Muscle of arm (tissue), 12 donors: ENCODE data around the gene CXCL6. TPM values are rescaled to one million over a fixed set of nuclear protein-coding genes. Genes with fewer than 3 reads are reported as not detected.

Experiments
- DNase-seq: peaks from one replicate; pipeline ENCODE4 v3.0.0-alpha.2; 2013
- polyA plus RNA-seq, 12 donors: library from polyadenylated mRNA; unstranded; fragments of 120-200 nt; gene quantifications; one replicate each; pipeline ENCODE4 v1.2.1, GENCODE V29; 2013; ENCODE audit not compliant: insufficient read length in 12 of 12

CXCL6 gene
- polyA plus RNA-seq, 12 donors: 0.11 to 0.44 (median 0.22) TPM; not detected in 7

DNA sequence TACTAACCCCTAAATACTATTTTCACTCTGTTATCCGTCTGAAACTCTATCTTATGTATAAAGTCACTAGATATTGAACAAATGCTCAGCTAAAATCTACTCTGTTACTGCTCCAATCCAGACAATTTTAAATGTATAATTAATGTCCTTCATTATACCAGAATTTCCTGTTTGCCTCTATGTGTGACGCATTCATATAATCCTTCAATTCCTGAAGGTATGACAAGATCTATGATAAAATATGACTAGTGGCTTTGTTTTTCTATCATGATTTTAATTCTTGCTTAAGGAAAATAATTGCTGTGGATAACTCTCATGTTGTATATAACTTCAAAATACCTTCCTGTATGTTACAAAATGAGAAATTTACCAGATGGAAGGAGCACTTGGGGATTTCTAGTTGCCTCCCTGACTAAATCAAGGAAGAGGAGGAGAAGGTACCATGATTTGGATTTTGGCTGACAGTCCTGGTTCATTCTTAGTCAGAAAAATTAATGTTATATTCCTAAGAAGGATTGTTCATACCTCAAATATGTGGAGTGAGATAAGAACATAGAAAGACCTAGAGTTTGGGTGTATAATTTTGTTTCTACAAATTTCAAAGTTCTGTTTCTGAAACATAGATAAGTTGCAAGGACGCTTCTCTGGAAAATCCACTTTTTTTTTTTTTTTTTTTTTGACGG is 4.9 kb downstream of the CXCL6 start:
- no peak for DNase-seq

DNA sequence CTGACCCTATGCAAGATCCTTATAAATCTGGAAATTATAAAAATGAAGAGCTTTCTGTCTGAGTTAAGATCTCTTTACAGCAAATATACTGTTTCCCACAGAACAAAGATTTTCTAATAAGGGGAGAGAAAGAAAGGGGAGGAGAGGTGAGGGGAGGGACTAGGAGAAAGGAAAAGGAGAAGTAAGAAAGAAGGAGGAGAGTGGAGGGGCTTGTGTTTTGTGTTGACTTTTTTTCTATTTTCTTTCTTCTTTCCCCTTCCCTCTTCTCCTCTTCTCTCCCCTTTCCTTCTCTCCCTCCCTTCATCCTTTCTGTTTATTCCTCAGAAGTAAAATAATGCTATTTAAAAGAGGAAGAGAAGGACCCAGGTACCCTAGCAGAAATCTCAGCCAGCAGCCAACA is 6.2 kb downstream of the CXCL6 start:
- no peak for DNase-seq

DNA sequence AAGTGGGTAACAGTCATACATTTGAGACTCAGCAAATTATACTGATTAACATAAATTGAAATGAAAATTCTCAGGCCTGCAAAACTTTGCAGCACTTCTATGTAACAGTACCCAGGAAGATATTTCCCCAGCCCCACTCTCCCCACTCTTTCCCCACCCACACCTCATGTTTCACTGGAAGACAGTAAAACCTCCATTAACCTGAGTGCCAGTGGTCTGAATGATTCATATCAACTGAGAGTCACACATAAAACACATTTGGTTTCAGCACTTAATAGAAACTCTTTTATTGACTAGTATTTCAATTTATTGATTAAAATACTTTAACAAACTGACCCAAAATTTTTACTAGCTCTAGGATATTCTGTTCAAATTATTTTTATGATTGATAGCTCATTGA is 6.9 kb downstream of the CXCL6 start:
- DNase-seq: no peak

DNA sequence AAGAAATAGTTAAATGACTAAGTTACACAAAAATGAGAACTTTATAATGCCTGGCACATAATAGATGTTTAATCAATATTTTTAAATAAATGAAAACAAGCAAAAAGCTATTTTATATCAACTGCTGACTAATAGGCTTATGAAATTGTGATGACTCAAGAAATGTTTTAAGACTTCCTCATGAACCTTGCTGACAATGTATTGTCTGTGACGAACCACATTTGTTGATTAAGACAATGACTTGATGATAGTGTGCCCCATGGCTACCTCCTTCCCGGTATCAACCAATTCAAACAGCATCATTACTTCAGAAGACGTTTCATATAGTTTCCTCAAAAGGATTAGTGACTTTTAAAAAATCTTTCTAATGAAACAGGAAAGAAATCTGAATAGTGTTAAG is 7.9 kb downstream of the CXCL6 start:
- DNase-seq: no peak

DNA sequence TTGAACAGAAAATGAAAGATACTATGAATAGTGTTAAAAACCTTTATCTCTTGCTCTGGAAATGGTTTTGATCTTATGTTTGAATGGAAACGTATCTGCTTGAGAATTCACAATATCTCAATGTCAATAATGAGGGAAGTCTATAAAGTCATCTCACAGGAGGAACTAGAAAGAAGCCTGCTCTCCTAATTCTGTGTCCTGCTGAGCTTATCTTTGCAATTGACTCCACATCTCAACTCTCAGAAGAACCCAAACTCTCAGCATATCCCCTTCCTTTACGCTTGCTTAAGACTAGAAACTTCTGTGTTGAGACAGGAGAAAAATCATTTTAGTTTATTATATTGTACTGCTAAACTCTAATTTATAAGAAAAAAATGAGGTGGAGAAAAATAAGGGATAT is 8.3 kb downstream of the CXCL6 start:
- DNase-seq: no peak

DNA sequence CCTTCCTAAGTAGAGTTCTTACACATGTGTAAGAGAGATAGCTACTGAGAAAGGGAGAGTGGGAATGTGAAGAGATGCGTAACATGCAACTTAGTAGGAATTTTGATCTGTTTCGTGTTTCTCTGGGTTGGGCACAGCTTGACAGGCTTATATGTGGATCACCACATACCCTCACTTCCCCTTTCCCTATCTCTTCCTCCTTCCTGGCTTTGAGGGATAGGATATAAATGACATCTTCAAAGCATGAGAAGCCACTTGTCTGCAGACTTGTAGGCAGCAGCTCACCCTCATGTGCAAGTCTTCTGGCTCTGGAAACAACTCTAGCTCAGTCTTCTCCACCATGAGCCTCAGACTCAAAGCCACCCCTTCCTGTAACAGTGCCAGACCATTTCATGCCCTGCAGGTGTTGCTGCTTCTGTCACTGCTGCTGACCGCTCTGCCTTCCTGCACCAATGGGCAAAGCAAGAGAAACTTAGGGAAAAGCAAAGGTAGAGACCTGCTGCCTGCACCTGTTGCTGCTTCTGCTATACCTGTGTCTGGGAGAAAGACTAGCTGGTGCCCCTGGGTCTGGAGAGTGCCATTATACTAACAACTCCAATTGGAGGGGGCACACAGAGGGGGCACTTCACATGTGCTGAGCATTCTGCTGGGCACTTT is 11.2 kb downstream of the CXCL6 start:
- DNase-seq: no peak

DNA sequence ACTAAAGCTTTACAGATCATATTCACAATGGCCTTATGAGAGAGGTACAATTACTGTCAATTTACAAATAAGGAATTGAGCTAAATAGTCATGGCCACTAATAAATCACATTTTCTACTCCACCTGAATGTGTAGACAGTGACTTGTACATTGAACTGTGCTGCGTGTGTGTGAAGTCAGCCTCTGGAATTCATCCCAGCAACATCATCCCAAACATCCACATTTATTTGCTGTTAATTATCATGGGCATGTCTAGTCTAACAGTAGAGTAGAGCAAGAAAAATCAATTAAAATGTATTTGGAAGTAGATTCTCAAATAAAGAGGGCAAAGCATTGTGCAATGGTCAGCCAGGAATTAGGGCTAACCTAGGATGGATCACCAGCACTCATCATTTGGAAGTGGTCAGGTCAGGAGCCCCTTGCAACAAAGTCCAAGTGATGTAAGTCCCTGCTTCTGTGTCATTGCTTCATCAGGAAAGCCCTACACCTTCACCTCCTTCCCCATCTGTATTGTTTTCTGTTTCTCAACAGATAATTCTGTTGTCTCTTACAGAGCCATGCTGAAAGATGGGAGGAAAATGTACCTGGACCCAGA is 11.8 kb downstream of the CXCL6 start:
- DNase-seq: no peak

DNA sequence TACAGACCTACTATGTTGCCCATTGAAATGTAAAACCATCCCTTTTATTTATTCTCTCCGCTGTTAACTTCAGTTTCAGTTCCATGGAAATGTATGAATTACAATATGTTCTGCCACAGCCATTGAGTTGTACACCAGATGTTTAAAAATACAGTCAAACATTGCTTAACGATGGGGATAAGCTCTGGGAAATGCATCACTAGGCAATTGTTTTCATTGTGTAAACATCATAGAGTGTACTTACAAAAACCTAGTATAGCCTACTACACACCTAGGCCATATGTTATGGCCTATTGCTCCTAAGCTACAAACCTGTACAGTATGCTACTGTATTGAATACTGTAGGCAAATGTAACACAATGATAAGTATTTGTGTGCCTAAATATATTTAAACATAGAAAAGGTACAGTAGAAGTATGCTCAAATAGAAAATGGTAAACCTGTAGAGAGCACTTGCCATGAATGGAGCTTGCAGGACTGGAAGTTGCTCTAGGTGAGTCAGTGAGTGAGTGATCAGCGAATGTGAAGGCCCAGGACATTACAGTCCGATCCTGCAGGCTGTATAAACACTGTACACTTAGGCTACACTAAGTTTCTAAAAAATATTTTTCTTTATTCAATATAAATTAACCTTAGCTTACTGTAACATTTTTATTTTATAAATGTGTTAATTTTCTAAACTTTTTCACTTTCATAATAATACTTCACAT is 13.9 kb downstream of the CXCL6 start:
- DNase-seq: no peak

DNA sequence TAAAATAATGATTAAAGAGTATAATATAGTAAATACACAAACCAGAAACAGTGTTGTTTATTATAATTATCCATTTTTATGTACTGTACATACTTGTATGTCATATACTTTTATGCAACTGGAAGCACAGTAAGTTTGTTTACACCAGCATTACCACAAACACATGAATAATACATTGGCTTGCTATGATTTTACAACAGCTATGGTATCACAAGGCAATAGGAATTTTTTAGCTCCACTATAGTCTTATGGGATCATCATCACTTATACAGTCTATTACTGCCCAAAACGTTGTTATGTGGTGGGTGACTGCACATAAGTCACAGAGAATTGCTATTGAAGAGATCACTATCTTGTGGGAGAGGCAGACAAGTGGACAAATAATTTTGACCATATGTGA is 14.8 kb downstream of the CXCL6 start:
- no peak for DNase-seq

GRCh38 chr4:73852771-73853170 is 16.3 kb downstream of the CXCL6 start:
- no peak for DNase-seq

GRCh38 chr4:73853246-73853704 is 16.8 kb downstream of the CXCL6 start, which contains the start of gene PF4V1:
TSS of gene PF4V1 (plus strand) at chr4:73853296. CDS start at chr4:73853363, 67 bp downstream.
- DNase-seq: no peak

GRCh38 chr4:73853718-73854473 is 17.4 kb downstream of the CXCL6 start:
- no peak for DNase-seq

GRCh38 chr4:73855406-73855805 is 18.9 kb downstream of the CXCL6 start:
- no peak for DNase-seq

DNA sequence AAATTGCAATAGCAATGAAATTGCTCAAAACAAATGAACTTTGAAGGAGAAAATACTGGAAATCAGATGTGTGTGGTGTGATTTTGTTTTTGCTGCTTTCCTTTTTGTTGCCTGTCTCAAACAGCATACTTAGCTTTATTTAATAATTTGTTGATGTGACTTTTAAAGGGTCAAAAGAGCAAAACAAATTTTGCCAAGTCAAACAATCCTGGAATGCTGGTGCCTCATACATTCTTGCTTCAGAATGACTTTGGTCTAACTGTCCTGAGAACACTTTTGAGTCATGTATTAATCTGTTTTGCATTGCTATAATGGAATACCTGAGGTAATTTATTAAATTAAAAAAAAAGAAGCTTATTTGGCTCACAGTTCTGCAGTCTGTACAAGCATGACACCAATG is 20.0 kb downstream of the CXCL6 start:
- DNase-seq: no peak

DNA sequence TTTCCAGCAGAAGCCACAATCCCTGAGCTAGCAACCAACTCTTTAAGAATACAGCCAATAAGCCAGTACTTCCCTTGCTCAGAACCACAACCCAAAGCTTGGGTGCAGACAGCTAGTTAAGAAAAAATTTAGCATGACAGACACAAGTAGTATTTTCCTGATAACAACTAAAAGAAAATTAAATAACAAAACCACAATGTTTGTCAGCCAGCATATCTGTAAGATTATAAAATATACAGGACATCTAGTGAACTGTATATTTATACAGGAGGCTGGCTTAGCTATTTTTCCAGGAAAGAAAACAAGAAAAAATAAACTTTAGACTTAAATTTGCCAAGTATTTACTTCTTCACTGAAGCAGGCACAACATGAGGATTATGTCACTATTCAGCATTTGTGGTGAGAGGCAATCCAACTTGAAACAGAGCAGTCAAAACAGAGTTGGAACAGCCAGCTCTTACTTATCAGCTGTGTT is 23.2 kb downstream of the CXCL6 start:
- no peak for DNase-seq

DNA sequence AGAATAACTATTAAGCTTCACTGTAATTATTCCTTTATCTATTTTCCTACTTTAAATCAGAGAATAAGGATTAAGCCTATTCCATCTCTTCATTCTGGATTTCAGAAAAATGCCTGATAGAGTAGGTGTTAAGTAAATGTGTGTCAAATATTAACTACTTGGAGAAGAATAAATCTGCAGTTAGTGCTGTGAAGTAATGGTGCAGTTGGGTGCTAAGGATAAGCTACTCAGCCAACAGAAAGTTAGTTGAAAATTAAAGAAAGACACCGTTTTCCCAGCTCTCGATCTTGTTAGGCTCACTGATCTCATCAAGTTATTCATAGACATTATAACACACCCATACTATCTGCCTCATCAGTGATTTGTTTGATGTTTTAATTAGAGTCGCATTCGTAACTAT is 23.7 kb downstream of the CXCL6 start:
- DNase-seq: no peak

DNA sequence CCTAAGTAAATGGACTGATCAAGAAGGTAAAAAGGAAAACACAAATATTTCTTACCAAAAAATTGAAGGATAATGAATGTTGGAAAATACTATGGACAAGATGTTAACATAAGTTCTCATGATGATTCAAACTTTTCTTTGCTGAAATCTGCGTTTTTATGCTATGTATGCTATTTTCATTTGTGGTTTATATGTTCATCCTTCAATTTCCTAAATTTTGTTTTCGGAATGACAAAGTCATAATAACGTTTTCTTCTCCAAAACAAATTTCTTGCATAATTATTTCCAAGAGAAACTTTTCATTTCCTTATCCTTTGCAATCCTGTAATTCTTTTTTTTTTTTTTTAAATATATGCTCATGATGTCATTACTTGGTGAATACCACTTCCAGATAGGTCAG is 24.4 kb downstream of the CXCL6 start:
- DNase-seq: no peak

GRCh38 chr4:73862322-73862721 is 25.8 kb downstream of the CXCL6 start:
- no peak for DNase-seq

GRCh38 chr4:73864365-73864764 is 27.9 kb downstream of the CXCL6 start:
- DNase-seq: no peak

DNA sequence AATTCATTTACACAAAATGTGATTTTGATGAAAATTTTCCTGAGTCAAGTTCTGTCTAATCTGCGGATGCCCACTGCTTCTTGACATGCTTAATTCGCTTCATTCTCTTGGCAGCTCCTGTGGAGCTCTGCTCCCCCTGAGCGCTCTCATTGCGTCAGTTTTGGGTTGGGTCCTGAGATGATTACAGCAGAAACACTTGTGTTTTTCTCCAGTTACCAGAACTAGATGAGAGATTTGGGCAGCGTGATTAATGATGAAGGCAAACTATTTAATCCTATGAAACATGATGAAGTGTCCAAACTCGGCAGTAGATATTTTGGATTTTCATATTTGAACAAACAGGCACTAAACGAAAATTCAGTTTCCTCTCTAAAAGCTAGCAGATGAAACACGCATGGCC is 28.5 kb downstream of the CXCL6 start:
- no peak for DNase-seq

- no peak for DNase-seq
These were observed 29.1 kb downstream of the CXCL6 start for GRCh38 chr4:73865431-73866096.
